ENCODE data around the gene RABL2B.
A peak's percentile ranks its signal among the peaks of the same experiment; 100 is the strongest.

The RABL2B gene

GRCh38 chr22:50738649-50739227 lies 44.7 kb downstream of the RABL2B start:
- no peak for DNase-seq (ENCODE audit: low read depth in 2 of 2)

DNA sequence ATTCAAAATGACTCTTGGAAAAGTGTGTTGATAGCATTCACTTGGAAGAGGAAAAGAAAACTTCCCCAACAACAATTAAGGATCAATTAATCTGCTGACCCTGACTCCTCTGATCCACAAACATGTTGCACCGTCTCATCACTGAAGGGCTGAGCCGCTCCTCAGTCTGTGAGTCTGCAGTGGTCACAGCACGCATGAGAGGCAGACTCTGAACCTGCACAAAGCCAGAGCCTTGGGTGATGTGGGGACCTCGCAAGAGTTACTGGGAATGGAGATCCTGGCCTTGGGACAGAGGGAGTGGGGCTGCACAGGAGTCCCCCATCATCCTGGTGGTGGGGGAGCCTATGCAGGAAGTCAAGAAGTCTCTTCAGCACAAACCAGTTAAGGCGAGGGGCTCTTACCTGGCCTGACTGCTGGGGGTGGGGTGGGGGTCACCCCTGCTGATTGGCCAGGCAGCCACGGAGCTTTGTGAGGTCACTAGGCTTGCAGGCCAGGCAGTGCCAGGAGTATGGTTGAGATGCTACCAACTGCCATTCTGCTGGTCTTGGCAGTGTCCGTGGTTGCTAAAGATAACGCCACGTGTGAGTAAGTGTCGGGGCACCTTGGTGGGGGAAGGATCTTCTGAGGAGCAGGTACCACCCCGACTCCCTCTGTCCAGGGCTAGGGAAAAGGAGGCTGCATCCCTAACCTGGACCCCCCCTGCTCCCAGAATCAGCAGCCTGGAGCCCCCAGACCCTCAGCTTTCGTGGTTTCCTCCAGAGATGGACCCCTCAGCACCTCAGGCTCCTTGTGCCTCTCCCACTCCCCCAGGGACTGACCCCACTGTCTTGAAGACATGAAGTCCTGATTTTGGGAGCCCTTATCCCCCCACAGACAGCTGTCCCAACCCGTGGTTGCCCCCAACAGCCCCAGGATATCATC lies 45.4 kb downstream of the RABL2B start, which contains the start of gene ACR:
Gene ACR (plus strand): TSS at position 477 of the 921 bp plus-strand sequence. CDS start 32 bp downstream, at position 509.
- no peak for DNase-seq (ENCODE audit: low read depth in 2 of 2)

DNA sequence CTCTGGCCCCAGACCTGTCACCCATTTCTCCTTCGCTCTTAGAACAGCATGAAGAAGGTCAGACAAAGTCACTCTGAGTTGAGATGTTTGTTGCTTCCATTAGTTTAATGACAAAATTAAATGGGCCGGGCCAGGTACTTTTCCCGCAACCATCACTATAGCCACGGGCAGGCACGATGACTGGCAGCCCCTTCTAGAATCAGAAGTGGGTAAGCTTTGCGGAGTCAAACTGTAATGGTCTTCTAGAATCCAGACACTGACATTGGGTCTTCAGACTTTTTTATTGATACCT lies 47.8 kb downstream of the RABL2B start:
- DNase-seq (ENCODE audit: low read depth in 2 of 2), result no peak

- no peak for DNase-seq (ENCODE audit: low read depth in 2 of 2)
These were observed 48.3 kb downstream of the RABL2B start for GRCh38 chr22:50734986-50735738.

- DNase-seq (ENCODE audit: low read depth in 2 of 2), result no peak
These were observed 49.1 kb downstream of the RABL2B start for GRCh38 chr22:50734343-50734771.

DNA sequence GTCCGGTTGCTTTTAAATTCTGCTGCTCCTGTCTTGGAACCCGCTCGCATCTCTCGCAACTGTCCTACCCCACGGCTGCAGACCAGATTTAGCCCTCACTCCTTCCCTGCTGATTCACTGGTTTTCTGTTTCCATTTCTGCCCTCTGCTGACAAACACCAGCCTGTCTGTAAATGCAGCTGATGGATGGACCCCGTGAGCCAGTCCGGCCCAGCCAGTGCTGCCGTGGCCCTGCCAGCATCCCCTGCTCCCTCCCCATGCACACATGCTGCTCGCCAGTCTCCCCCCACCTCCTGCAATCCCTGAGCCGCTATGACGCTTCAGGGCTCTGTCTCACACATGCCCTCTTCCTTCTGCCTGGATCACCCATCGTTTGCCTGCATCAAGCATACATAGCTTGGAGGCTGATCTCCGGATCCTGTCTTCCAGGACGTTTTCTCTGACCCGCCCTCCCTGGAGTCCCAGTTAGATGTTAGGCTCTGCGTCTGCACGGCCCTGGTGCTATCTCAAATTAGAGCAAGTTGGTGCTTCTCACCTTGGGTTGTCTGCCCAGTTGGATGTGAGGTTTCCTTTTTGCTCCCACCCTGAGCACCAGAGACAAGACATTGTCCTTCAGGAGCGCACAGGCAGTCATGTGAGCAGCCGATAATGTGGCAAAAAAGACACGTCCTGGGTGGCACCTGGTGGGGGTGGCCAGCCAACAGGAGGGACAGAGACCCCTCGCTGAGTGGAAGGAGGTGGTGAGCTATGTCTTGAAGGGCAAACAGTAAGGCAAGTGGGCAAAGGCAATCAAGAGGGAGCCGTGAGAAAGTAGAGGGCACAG lies 49.7 kb downstream of the RABL2B start:
- DNase-seq (ENCODE audit: low read depth in 2 of 2), result no peak

GRCh38 chr22:50732681-50733080 lies 50.8 kb downstream of the RABL2B start:
- no peak for DNase-seq (ENCODE audit: low read depth in 2 of 2)

DNA sequence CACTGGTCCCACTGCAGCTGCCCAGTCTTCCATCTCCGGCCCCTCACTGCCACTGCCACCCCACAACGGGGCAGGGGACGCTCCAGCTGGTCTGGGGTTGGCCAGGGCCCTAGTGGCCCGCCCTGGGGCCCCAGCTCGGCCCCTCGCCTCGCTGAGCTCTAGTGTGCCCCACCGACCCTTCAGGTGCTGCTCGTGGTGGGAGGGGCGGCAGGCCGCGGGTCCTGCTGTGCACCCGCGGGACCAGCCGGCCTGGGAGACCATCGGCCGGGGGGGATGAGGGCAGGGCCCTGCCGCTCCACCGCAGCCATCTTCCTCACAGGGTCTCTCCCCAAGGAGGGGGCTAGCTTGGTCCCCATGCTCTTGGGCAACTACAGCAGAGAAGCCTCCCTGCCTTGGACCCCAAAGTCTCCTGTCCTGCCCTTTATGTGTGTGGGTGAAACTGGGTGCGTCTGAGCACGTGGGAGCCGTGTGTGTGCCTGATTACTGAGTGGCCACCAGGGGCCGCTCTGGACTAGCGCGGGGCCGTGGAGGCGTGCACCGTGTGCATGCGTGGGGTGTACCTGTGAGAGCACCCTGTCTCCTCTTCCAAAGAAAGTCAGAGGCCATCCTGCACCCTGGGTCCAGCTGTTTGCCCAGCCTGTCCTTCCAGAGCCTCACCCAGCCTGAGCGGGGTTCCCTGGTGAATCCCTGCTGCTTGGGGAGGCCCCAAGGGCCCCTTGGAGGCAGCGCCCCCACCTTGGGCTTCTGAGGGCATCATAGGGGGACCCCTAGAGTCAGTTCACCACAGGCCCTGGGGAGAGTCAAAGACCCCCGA lies 51.4 kb downstream of the RABL2B start:
- peak; percentile 19 to 44 for DNase-seq (ENCODE audit: low read depth in 2 of 2)

- no peak for DNase-seq (ENCODE audit: low read depth in 2 of 2)
These were observed 52.3 kb downstream of the RABL2B start for GRCh38 chr22:50730941-50731661.

GRCh38 chr22:50730013-50730891 lies 53.2 kb downstream of the RABL2B start:
- no peak for DNase-seq (ENCODE audit: low read depth in 2 of 2)

DNA sequence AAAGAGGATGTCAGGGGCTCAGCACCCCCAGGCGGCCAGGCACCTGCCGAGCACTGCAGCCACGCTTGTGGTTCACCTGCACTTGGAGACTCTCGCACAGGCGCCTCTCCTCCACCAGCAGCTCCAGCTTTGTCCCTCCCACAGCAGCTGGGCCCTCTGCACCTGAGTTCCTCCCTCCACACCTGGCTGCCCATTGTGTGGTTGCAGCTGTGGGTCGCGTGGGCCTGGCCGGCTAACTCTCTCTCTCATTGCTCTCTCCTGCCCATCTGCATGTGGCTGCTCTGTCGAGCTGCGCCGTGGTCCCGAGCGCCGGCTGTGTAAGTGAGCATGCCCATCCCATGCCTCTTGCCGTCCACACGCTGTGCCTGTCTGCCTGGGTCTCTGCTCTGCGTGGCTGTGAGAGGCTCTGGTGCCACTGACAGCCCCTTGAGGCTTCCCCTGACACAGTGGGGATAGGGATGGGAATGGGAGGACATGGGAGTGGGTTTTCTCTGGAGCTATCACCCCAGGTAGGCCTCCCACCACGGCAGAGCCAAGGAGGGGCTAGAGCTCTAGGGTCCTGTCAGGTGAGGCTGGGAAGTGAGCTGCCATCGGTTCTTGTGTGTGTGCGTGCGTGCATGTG lies 53.9 kb downstream of the RABL2B start:
- DNase-seq (ENCODE audit: low read depth in 2 of 2), result no peak

- DNase-seq (ENCODE audit: low read depth in 2 of 2), result no peak
These were observed 54.9 kb downstream of the RABL2B start for GRCh38 chr22:50728523-50728931.

- DNase-seq (ENCODE audit: low read depth in 2 of 2), result no peak
These were observed 55.5 kb downstream of the RABL2B start for GRCh38 chr22:50727678-50728522.

DNA sequence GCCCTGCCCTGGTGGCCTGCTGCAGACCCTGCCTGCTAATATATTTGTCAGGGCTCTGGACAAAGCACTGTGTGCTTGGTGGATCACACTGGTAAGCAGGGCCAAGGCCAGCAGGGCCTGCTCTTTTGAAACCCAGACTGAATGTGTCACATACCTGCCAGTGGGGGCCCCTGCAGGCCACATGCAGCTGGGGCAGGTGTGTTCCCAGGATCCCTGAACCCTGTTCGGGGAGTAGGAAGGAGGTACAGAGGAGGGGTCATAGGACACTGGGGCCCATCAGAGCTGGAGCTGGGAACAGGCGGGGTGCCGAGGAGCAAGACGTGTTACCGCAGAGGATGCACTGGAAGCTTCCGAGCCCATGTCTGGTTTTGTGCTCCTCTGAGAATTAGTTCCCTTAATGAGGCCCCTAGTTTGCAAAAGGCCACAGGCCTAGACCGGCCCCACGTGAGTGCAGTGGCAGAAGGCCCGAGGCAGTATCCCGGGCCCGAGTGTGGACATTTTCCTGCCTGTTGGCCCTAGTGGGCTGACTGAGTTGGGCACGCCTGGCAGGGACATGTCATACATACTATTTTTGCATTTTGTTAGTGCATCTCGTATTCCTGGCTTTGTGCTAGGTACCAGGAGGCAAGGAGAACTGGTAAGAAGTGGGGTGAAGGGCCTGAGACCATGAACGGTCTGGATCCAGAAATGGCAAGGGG lies 56.6 kb downstream of the RABL2B start:
- DNase-seq (ENCODE audit: low read depth in 2 of 2), result no peak

DNA sequence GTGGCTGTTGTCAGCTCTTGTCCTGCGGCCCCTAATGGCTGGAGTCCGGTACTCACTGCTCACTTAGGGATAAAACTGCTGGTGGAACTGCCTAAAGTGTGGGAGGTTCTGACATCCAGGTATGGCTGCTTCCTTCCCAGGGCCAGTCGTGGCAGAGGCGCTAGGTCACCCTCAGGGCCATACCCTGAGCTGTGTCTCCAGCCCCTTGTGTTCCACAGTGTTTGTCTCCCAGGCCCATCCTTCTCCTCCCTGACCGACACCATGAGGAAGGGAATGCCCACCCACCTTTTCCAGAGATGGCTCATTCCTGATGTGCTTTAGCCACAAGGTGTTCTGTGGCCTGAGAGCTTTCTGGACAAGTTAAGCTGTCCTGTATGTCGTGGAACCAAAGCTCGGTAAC lies 57.8 kb downstream of the RABL2B start:
- DNase-seq (ENCODE audit: low read depth in 2 of 2), result no peak

DNA sequence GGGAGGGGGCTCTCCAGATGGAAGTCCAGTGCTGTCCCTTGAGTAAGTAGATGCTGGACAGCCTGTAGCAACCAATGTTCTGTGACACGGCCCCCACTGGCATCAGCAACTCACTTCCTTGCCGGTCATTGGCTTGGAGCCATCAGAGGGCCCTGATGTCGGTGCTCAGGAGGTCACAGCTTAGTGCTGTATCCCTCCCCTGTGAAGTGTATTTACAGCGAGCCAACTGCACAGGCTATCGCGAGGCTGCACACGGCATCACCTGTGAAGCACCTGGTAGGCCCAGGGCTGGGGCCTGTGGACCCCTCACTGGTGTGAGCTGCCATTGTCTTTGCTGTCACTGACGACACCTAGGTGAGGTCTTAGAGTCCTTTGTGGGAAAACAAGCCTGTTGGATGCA lies 58.8 kb downstream of the RABL2B start:
- DNase-seq (ENCODE audit: low read depth in 2 of 2), result no peak

DNA sequence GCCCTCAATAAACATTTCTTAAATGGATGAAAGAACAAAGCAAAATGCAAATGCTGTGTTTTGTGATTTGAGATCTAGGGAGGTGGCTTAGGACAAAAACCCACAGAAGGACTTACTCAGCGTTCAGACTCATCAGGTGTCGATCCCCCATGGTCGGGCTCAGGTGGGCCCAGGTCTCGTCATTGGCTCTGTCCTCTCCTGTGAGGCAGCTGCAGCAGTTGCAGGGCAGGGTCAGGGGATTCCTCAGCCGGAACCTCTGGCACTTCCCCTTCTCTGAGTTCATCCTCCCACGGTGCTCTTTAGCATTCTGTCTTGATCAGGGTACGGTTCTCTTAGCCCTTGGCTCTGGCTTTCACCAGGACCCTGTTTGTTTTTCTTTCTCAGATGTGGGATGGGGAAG lies 59.4 kb downstream of the RABL2B start:
- DNase-seq (ENCODE audit: low read depth in 2 of 2), result no peak

Data from stimulated activated CD8-positive, alpha-beta memory T cell treated with anti-CD3 and anti-CD28 coated beads, Interleukin-2, amount 100 ng/mL, for 48 hours (primary cell).